HG03457 (cell line): Measurements from ENCODE around the gene CXADR.
"Not testable (repeated sequence)": the region's sequence is repeated elsewhere in the genome, so short reads cannot be mapped to it uniquely, and the experiment has no call there.

ENCODE experiments used
- ATAC-seq: cut with Tn5 transposase; IDR thresholded peaks from one replicate; pipeline ENCODE4 v1.9.1; 2021; ENCODE audit warnings: moderate number of reproducible peaks; ENCODE audit not compliant: unreplicated experiment

Gene CXADR

GRCh38 chr21:17512253-17513213, at the start of gene CXADR:
Gene CXADR (plus strand): TSS chr21:17513043. CDS start chr21:17513130, 87 bp downstream.
- ATAC-seq, result peak; percentile 74

GRCh38 chr21:17466166-17466565, 46.7 kb upstream of the CXADR start:
- no peak for ATAC-seq

GRCh38 chr21:17467392-17467791, 45.5 kb upstream of the CXADR start:
- ATAC-seq, result no peak

GRCh38 chr21:17467829-17468228, 45.0 kb upstream of the CXADR start:
- ATAC-seq, result no peak

GRCh38 chr21:17468698-17469097, 44.1 kb upstream of the CXADR start:
- no peak for ATAC-seq

- ATAC-seq, result no peak
Measured at GRCh38 chr21:17469727-17470126, 43.1 kb upstream of the CXADR start.

- ATAC-seq, result no peak
Measured at GRCh38 chr21:17472182-17472581, 40.7 kb upstream of the CXADR start.

- ATAC-seq, result no peak
Measured at GRCh38 chr21:17472592-17473271, 40.1 kb upstream of the CXADR start.

- ATAC-seq, result no peak
Measured at GRCh38 chr21:17476006-17476405, 36.8 kb upstream of the CXADR start.

GRCh38 chr21:17478156-17478555, 34.7 kb upstream of the CXADR start:
- ATAC-seq, result not testable (repeated sequence)

- no peak for ATAC-seq
Measured at GRCh38 chr21:17479606-17480005, 33.2 kb upstream of the CXADR start.

GRCh38 chr21:17482928-17483327, 29.9 kb upstream of the CXADR start:
- no peak for ATAC-seq

GRCh38 chr21:17488620-17489019, 24.2 kb upstream of the CXADR start:
- no peak for ATAC-seq

- not testable (repeated sequence) for ATAC-seq
Measured at GRCh38 chr21:17489565-17489964, 23.3 kb upstream of the CXADR start.

GRCh38 chr21:17491716-17492414, 21.0 kb upstream of the CXADR start:
- no peak for ATAC-seq

- ATAC-seq, result no peak
Measured at GRCh38 chr21:17492415-17493168, 20.3 kb upstream of the CXADR start.

GRCh38 chr21:17494051-17494450, 18.8 kb upstream of the CXADR start:
- ATAC-seq, result no peak

GRCh38 chr21:17495680-17496079, 17.2 kb upstream of the CXADR start:
- no peak for ATAC-seq

GRCh38 chr21:17497316-17497715, 15.5 kb upstream of the CXADR start:
- no peak for ATAC-seq

GRCh38 chr21:17498586-17498985, 14.3 kb upstream of the CXADR start:
- no peak for ATAC-seq
